Ishikawa (cell line): ENCODE results near the gene SBF2.

Source experiments
- CEBPB ChIP-seq: IDR thresholded peaks from 2 replicates; pipeline ENCODE4 v1.6.1; 2012
- CREB1 ChIP-seq: IDR thresholded peaks from 2 replicates; pipeline ENCODE4 v1.6.1; 2012; ENCODE audit warnings: low read depth
- EGR1 ChIP-seq: IDR thresholded peaks from 2 replicates; pipeline ENCODE4 v1.6.1; 2012
- EP300 ChIP-seq: IDR thresholded peaks from 2 replicates; pipeline ENCODE4 v1.6.1; 2012; ENCODE audit warnings: borderline replicate concordance
- FOXM1 ChIP-seq: IDR thresholded peaks from 2 replicates; pipeline ENCODE4 v1.6.1; 2012; ENCODE audit warnings: low read depth, borderline replicate concordance
- NFIC ChIP-seq: IDR thresholded peaks from 2 replicates; pipeline ENCODE4 v1.6.1; 2012
- RAD21 ChIP-seq: IDR thresholded peaks from 2 replicates; pipeline ENCODE4 v1.6.1; 2012; ENCODE audit warnings: low read depth
- REST ChIP-seq: IDR thresholded peaks from 2 replicates; pipeline ENCODE4 v1.6.1; 2012; ENCODE audit warnings: low read depth, mild to moderate bottlenecking
- TAF1 ChIP-seq: IDR thresholded peaks from 2 replicates; pipeline ENCODE4 v1.6.1; 2012; ENCODE audit warnings: low read depth, mild to moderate bottlenecking
- TCF12 ChIP-seq: IDR thresholded peaks from 2 replicates; pipeline ENCODE4 v1.6.1; 2012; ENCODE audit warnings: low read depth
- TEAD4 ChIP-seq: IDR thresholded peaks from 2 replicates; pipeline ENCODE4 v1.6.1; 2012
- USF1 ChIP-seq: IDR thresholded peaks from 2 replicates; pipeline ENCODE4 v1.6.1; 2012
- YY1 ChIP-seq: IDR thresholded peaks from 2 replicates; pipeline ENCODE4 v1.6.1; 2012; ENCODE audit warnings: low read depth
- ZBTB7A ChIP-seq: IDR thresholded peaks from 2 replicates; pipeline ENCODE4 v1.6.1; 2012; ENCODE audit warnings: low read depth
- TF ChIP-seq, protein P1 (sequence below): IDR thresholded peaks from 2 replicates; pipeline ENCODE4 v1.6.1; 2012

Gene SBF2

GRCh38 chr11:9980931-9981330, 313.1 kb downstream of the SBF2 start:
- TF ChIP-seq YY1: no peak
- TF ChIP-seq TEAD4: no peak
- no peak for TF ChIP-seq CREB1
- TF ChIP-seq FOXM1: no peak
- no peak for TF ChIP-seq REST
- TF ChIP-seq RAD21: no peak
- TF ChIP-seq ZBTB7A: no peak
- no peak for TF ChIP-seq CEBPB

DNA sequence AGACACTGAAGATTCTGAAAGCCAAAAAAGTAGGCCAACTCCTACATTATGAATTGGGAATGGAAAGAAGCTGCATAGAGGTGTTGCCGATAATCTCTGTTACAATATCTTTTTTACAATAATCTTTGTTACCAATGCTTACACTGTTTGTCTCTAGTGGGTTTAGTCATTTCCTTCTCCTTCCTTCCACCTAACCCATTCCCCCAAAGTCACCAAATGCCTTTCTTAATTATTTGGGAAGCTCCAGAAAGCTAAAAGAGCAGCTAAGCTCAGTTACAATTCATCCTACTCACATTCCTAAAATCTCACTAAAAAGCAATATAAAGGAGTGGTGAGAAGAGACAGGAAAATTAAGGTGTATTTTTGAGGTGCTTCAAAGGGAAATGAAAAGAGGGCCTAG, 316.5 kb downstream of the SBF2 start:
- TF ChIP-seq FOXM1 (no peak), USF1 (no peak), RAD21 (no peak), TCF12 (no peak), REST (no peak), EGR1 (no peak), CREB1 (no peak), EP300 (no peak), YY1 (no peak), TAF1 (no peak), TEAD4 (no peak), CEBPB (no peak), NFIC (no peak), ZBTB7A (no peak)
- TF ChIP-seq, protein P1, sequence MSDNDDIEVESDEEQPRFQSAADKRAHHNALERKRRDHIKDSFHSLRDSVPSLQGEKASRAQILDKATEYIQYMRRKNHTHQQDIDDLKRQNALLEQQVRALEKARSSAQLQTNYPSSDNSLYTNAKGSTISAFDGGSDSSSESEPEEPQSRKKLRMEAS: no peak

DNA sequence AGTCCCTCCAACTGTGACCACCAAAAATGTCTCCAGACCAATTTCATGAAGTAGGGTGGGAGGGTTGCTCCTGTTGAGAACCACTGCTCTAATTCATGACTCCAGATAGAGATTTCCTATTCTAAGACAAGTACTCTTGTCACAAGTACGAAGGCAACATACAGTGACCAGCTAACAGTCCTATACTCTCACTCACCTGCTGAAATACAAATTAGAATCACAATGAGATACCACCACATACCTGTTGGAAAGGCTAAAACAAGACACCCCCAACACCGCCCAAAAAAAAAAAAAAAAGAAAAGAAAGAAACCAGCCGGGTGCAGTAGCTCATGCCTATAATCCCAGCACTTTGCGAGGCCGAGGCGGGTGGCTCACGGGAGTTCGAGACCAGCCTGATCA, 319.6 kb downstream of the SBF2 start:
- TF ChIP-seq EGR1: no peak
- no peak for TF ChIP-seq TCF12
- TF ChIP-seq TEAD4: no peak
- TF ChIP-seq RAD21: no peak
- TF ChIP-seq CEBPB: no peak
- no peak for TF ChIP-seq FOXM1
- no peak for TF ChIP-seq EP300
- no peak for TF ChIP-seq ZBTB7A
- no peak for TF ChIP-seq YY1
- TF ChIP-seq NFIC: no peak
- TF ChIP-seq USF1: no peak
- TF ChIP-seq TAF1: no peak
- no peak for TF ChIP-seq REST
- TF ChIP-seq, protein P1: no peak
- TF ChIP-seq CREB1: no peak

GRCh38 chr11:9973921-9974320, 320.1 kb downstream of the SBF2 start:
- TF ChIP-seq NFIC (no peak), USF1 (no peak), EP300 (no peak), TEAD4 (no peak), CREB1 (no peak), TCF12 (no peak), ZBTB7A (no peak), FOXM1 (no peak), EGR1 (no peak)
- TF ChIP-seq, protein P1: no peak
